Fibroblast of mammary gland (primary cell): Measurements from ENCODE around the gene BHLHE23.

Experiments
- DNase-seq: peaks from one replicate; pipeline ENCODE4 v3.0.0-alpha.2; 2010; ENCODE audit warnings: low read depth
- H3K4me3 ChIP-seq: 2 replicates; pipeline ENCODE4 v1.5.1; 2011; ENCODE audit warnings: low read depth, mild to moderate bottlenecking, low read length, moderate library complexity; ENCODE audit not compliant: control insufficient read depth
- CTCF ChIP-seq: conservative IDR thresholded peaks from 2 replicates; pipeline ENCODE4 v1.5.1; 2011; ENCODE audit warnings: low read depth, low read length, inconsistent platforms; ENCODE audit not compliant: control insufficient read depth, insufficient read depth

BHLHE23 gene

DNA sequence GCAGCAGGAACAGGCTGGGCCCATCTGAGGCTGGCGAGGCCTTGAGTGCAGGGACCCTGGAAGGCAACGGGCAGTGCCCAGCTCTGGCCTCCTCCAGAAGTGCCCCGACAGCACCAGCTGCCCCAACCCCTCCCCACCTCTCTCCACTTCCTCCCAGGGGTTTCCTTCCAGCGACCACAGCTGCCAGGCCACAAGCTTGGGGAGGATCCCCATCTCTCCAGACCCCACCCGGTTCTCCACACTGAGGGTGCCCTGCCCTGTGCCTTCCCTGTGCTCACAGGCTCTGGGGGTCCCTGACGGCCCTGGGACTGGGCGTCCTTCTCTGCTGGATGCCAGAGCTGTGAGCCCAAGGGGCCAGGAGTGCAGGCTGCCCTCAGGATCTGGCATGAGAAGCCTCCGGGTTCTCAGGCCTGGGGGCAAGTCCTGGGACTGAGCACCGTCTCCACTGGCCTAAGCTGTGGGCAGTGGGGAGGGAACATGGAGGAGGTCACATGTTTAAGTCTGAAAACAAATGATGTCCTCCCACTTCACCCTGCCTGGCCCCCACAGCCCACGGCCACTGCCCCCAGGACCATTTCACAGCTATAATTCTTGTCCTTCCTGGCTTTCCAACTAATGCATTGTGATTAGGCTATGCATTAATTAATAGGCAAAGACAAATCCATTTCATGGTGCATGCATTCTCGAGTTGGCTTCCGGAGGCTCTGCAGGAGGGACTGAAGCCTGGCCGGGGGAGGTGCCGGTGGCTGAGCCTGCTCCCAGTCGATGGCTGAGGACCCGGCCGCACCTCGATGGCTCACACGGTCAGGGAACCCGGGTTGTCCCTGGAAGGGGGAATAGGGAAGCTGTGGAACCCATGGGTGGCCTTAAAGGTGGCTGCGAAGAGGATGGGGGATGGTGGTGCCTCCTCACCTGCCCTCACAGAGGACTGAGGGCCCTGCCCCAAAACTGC, 24.4 kb downstream of the BHLHE23 start:
- DNase-seq = no peak
- no peak for TF ChIP-seq CTCF

GRCh38 chr20:62980970-62981369, 25.8 kb downstream of the BHLHE23 start:
- no peak overlapping the region for H3K4me3 ChIP-seq
- no peak for TF ChIP-seq CTCF
- peak; percentile 8 for DNase-seq

More for the DNA sequence above, 24.4 kb downstream of the BHLHE23 start:
- no peak overlapping the region for H3K4me3 ChIP-seq

- no peak for DNase-seq
- no peak for TF ChIP-seq CTCF
- no peak overlapping the region for H3K4me3 ChIP-seq
These were observed 26.3 kb downstream of the BHLHE23 start for GRCh38 chr20:62980380-62980960.

- no peak overlapping the region for H3K4me3 ChIP-seq
- TF ChIP-seq CTCF = no peak
- DNase-seq = no peak
These were observed 26.8 kb downstream of the BHLHE23 start for GRCh38 chr20:62979876-62980373.

DNA sequence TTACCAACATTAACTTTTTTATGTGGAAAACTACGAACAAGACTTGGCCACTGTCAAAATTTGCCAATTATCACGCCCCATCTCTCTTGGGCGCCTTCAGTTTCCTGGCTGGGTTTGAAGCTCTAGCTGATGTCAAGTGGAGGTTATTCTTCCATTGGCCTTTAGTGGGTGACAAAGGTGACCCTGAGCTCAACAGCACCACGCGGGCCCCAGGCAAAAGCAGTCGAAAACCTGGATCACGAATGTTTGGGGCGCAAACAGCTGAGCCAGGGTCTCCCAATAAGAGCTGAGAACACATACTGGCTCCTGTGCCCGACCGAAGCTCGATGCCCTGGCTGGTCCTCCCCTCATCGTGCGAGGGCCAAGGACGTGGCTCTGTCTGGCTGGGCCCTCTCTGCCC, 27.5 kb downstream of the BHLHE23 start:
- no peak overlapping the region for H3K4me3 ChIP-seq
- TF ChIP-seq CTCF = no peak
- no peak for DNase-seq

- TF ChIP-seq CTCF = no peak
- no peak overlapping the region for H3K4me3 ChIP-seq
- DNase-seq = no peak
These were observed 28.2 kb downstream of the BHLHE23 start for GRCh38 chr20:62978561-62978943.
